NCI-H1048 (cell line): ENCODE results near the gene POLA1.
"Not testable (repeated sequence)": the region's sequence is repeated elsewhere in the genome, so short reads cannot be mapped to it uniquely, and the experiment has no call there.

Experiments used
- DNase-seq: peaks from one replicate; lab custom pipeline; 2025; lab: John Stamatoyannopoulos, UW

The POLA1 gene

DNA sequence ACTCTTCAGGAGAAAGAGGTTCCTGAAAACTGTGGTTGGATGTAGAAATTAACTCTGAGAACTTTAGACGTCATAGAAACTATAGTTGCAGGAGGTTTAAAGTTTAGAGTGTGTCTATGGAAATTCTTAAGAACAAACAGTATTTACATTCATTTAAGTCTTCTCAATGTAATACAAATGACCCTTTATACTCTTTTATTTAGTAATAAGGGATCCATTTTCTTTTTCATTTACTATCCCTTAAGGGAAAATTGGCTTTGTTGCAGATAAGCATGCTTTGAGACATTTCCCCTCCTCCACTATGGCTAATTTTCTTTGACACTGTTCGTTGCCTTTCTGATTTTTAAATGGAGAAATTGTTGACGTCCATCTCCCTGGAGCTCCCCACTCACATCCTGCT is 96.4 kb downstream of the POLA1 start:
- no peak for DNase-seq

DNA sequence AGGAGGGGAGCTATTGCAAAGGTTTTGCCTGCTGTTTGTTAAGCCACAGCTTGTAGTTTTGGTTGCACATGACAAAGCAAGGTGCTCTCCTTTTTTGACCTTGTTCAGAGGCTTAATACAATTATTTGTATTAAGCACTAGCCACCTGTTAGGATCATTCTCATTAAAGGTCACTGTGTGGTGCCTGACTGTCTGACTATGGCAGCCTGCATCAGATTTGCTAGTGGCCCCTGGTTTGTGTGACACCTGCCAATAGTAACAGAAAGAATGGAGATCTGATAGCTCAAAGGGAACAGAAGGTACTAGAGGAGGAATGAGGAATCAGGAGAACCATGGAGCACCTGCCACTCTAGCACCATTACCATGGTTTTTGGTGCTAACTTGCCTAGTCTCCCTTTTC is 102.5 kb downstream of the POLA1 start:
- DNase-seq: no peak

DNA sequence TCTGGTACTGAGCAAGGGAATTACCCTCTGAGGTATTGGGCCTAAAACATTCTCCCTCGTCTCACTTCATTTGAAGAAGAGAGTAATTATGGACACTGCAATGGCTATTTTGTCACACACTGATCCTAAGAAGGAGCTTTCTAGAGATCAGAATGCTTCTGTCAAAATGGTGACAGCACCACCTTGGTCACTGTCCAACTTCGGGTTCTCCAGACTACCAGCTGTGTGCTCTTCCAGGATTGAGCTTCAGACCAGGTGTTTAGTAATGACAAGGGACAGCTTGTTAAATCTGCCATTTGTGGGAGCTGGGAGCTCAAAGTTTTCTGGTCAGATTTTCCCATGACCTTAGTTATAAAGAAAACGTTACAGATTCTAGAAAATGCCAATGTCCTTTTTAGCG is 105.4 kb downstream of the POLA1 start:
- no peak for DNase-seq

DNA sequence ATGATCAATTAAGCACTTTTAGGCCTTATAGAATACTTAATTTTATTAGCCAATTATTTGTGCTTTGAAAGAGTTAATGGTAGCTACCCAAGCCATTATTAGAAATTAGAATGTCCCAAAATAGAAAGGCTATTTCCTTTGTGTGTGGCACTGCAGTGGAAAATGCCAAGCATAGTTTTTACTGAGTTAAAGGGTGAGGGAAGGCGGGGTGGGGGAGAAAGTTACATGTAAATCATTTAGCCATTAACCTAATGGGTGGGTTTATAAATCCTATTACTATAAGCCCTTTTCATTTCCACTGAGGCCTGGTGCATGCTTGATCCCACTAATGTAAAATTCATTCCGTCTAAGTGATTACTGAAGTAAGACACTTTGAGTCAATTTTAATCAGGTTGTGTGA is 105.8 kb downstream of the POLA1 start:
- no peak for DNase-seq

GRCh38 chrX:24805201-24805600 is 111.5 kb downstream of the POLA1 start:
- no peak for DNase-seq

- not testable (repeated sequence) for DNase-seq
Measured at GRCh38 chrX:24819807-24820206, 126.1 kb downstream of the POLA1 start.

DNA sequence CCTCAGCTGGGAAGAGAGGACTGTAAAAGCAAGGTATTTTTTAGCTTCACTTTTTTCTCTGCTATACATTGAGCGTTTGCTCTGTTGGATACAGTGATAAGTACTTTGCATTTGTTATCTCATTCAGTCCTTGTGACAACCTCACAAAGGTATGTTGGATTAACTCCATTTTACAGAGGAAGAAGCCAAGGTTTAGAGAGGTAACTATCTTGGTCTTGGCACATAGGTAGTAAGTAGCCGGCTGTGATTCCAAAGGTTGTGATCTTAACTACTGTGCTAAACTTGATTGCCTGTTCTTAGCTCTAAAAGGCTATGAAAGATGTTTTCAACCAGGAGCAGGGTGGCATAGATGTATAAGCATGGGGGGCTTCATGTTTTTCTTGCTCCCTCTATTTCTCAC is 134.4 kb downstream of the POLA1 start:
- no peak for DNase-seq

GRCh38 chrX:24828600-24828999 is 134.9 kb downstream of the POLA1 start:
- no peak for DNase-seq

- DNase-seq: no peak
Measured at GRCh38 chrX:24833695-24834094, 140.0 kb downstream of the POLA1 start.

- DNase-seq: no peak
Measured at GRCh38 chrX:24837966-24838365, 144.2 kb downstream of the POLA1 start.

DNA sequence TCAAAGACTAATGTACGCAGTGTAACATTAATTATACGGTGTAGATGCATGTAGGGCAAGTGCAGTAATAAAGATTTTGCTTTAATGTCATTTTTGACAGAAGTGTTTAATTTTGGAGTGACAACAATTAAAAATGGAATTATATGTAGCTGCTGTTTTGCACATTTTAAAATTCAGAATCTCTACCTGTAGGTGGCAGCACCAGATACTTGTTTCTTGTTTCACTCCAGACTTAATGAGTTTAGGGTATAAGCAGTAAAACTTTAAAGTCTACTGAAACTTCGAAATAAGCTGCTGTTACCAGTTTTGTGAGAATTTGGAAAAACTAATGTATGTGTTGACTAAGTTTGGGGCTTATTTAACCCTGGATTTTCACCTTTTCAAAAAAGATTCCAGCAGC is 144.9 kb downstream of the POLA1 start:
- no peak for DNase-seq

- DNase-seq: no peak
Measured at GRCh38 chrX:24839331-24839730, 145.6 kb downstream of the POLA1 start.

DNA sequence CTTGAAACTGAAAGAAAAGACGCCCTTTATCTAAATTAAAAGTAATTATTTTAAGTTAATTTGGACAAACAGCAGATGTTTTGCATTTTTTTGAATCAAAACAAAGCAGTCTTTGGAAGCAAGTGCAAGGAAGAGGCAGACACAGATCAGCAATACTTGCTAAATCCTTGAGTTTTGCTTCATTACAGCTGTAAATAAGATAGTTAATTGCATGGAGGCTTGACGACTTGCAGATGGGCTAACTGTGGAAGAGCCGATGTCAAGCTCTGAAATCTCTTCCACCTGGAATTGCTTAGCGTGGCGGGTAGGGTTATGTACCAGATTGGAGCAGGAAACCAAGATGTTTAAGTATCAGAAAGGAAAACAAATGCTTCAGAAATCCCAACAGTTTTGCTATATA is 148.8 kb downstream of the POLA1 start:
- DNase-seq: no peak

DNA sequence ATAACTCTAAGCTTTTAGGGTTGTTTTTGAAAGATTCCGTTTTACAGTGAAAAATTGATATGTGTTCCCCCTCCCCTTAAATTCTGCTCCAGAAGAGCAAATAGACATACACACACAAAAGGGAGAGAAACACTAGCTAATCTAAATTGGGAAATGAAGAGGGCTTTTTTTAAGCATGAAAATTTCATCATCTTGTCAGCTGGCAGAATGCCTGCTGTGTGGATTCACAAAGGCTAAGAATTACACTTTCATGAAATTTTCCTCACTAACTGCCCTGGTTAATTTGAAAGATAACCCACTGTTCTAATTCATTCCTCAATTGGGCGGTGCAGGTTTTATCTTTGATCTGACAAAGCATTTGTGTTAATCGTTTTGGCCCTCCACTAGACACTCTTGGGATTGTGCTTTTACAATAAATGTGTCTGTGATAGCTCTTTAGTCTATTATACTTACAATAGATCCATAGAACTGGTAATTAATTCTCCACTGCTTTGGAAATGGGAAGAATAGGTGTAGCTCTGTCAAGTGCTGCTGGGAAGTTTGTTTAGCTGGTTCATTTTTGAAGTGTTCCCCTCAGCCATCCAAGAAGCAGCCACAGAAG is 152.9 kb downstream of the POLA1 start:
- no peak for DNase-seq

GRCh38 chrX:24851289-24851688 is 157.6 kb downstream of the POLA1 start:
- DNase-seq: no peak

DNA sequence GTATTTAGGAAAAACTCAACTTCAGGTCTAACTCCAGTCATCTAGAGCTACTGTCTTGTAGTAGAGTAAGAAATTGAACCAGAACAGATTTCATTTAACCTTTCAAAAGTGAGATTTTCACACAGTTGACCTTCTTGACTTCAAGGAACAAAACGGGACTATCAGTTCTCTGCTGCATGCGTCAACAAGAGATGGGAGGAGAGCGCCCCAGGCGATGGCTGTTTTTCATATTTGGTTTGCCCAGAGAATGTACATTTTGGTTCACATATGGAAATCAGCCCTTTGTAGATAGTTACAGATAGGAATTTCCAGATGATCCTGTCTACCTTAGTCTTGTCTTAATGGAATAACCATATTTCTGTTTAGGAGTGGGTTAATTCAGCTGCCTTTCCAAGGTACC is 158.1 kb downstream of the POLA1 start:
- DNase-seq: no peak

DNA sequence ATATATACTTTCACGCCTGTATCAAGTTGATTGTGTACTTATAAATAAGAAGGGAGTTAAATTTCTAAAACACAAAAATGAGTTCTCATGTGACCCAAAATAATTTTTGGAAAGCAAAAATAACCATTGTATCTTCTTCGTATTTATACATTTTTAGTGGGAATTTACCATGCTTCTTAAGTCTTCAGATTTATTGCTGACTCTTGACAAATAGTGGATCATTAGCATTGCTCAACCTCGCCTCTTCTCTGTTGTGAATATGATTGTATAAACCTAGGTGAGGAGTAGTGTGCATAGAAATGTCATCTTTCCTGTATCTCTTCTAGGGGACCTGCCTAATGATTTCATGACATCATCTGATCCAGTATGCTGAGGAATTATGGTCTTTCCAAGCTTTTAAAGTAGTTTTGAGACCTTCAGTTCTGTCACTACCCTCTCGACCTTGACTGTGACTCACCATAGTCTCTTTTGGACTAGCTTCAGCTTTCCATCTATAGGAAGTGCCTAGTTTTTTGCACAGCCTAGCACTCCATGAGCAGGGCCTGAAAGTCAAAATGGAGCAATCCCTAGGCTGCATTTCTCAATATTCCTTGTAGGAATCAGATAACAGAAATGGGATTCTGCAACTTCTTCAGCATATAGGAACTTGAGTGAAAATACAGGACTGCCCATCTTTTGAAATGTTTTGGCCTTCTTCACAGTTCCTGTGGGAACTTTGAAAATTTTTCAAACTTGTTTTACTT is 164.5 kb downstream of the POLA1 start:
- no peak for DNase-seq

- DNase-seq: no peak
Measured at GRCh38 chrX:24859211-24859841, 165.6 kb downstream of the POLA1 start.

- DNase-seq: no peak
Measured at GRCh38 chrX:24860140-24860539, 166.4 kb downstream of the POLA1 start.

- no peak for DNase-seq
Measured at GRCh38 chrX:24862343-24862742, 168.6 kb downstream of the POLA1 start.

DNA sequence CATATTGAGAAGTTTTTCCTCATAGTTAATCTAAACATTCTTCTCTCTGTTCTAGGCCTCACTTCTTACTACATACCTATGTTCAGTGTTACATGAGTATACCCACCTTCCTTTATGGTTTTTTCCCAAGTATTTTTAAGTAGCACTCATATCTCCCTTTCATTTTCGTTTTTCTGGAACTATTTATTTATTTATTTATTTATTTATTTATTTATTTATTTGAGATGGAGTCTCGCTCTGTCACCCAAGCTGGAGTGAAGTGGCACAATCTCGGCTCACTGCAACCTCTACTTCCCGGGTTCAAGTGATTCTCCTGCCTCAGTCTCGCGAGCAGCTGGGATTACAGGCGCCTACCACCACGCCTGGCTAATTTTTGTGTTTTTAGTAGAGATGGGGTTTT is 170.1 kb downstream of the POLA1 start:
- DNase-seq: not testable (repeated sequence)

DNA sequence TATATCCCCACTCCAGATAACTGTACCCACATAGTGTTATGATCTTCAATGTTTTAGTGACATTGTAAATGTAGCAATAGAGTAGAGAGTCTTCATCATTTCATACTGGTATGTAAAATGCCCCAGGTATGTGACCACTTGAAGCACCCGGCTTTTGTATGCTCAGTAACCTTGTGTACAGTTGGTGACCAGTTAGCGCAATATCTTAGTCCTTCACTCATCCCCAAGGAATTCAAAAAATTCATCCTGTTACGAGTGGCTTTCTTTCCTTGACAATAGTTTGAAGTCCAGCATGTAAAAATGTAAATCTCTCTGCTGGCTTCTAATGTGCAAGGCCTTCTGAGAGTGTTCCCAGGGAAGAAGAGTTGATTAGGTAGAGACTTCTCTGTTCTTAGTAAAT is 176.4 kb downstream of the POLA1 start:
- no peak for DNase-seq

DNA sequence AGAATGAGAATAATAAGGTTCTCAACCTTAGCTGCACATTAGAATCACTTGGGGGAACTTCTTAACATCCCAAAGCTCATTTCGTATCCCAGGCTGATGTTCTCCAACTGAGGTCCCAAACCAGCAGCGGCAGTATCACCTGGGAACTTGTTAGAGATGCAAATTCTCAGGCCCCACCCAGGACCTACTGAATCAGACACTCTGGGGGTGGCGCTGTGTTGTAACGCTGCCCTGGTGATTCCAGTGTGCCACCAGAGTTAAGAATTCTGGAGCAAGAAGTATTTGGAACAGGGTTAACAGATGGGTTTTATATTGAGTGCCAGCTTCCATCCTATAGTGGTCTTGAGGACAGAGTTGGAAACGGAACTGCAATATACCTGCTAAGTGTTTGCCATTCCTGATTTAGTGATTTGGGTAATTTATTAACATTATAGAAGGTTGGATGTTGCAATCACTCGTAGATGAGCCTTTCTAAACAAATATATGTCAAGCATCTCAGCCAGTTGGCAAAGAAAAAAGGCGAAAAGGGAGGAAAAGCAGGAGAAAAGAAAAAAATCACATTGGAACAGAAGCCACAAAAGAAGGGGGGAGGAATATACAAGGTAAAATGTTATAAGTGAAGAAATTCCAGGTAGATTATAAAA is 181.0 kb downstream of the POLA1 start:
- no peak for DNase-seq
